AG04449 (cell line): ENCODE results near the gene ZNF74.
"Not testable (repeated sequence)": the region's sequence is repeated elsewhere in the genome, so short reads cannot be mapped to it uniquely, and the experiment has no call there.

ENCODE experiments used
- CTCF ChIA-PET: fragments of 350-600 bp; formaldehyde crosslinking; extraction: SDS; loops from one replicate; lab custom pipeline; 2021; ENCODE audit warnings: antibody characterized with exemption; lab: Yijun Ruan, JAX
- POLR2A ChIA-PET: fragments of 400-600, 350-600 bp; formaldehyde crosslinking; extraction: SDS; loops from one replicate; lab custom pipeline; 2020; ENCODE audit warnings: antibody characterized with exemption, inconsistent platforms; lab: Yijun Ruan, JAX
- DNase-seq: peaks from one replicate; pipeline ENCODE4 v3.0.0-alpha.2; 2010; ENCODE audit warnings: low read depth, low spot score
- H3K4me3 ChIP-seq: 2 replicates; pipeline ENCODE4 v1.5.1; 2011; ENCODE audit warnings: low read depth, mild to moderate bottlenecking, control low read depth, low read length
- CTCF ChIP-seq: IDR thresholded peaks from one replicate; pipeline ENCODE4 v1.5.1; 2011; ENCODE audit warnings: mild to moderate bottlenecking, moderate library complexity, low read length, control low read depth, inconsistent platforms; ENCODE audit not compliant: insufficient read depth; ENCODE audit errors: missing control alignments

Gene ZNF74

GRCh38 chr22:20446383-20446970 is 52.5 kb downstream of the ZNF74 start:
- no peak overlapping the region for H3K4me3 ChIP-seq
- CTCF ChIA-PET, result interaction anchor here (1.0 kb wide), 1 partner anchor 10 kb away, joined by 3 read pairs; no protein-coding TSS in a partner anchor
- TF ChIP-seq CTCF, result no peak
- POLR2A ChIA-PET, result no interaction called here
- no peak for DNase-seq

- no peak for TF ChIP-seq CTCF
- POLR2A ChIA-PET, result no interaction called here
- no peak for DNase-seq
- H3K4me3 ChIP-seq, result no peak overlapping the region
- CTCF ChIA-PET, result interaction anchor here (2.0 to 2.2 kb wide), 2 partner anchors 27 to 31 kb away, joined by 5 to 12 read pairs; no protein-coding TSS in a partner anchor
Measured at GRCh38 chr22:20448630-20449029, 54.7 kb downstream of the ZNF74 start.

- no peak overlapping the region for H3K4me3 ChIP-seq
- CTCF ChIA-PET, result interaction anchor here (0.7 to 2.2 kb wide), 4 partner anchors 28 to 114 kb away, joined by 3 to 5 read pairs (median 4); no protein-coding TSS in a partner anchor
- no peak for TF ChIP-seq CTCF
- POLR2A ChIA-PET, result no interaction called here
- no peak for DNase-seq
Measured at GRCh38 chr22:20449819-20450550, 56.0 kb downstream of the ZNF74 start.

GRCh38 chr22:20450551-20450906 is 56.6 kb downstream of the ZNF74 start:
- DNase-seq, result no peak
- TF ChIP-seq CTCF, result no peak
- ChIA-PET CTCF (interaction anchor here (2.2 kb wide), 1 partner anchor 29 kb away, joined by 5 read pairs; no protein-coding TSS in a partner anchor), POLR2A (no interaction called here)
- no peak overlapping the region for H3K4me3 ChIP-seq

- H3K4me3 ChIP-seq, POLR2A ChIA-PET, DNase-seq: not testable (repeated sequence)
- CTCF ChIA-PET, result interaction anchor here (0.6 kb wide), 1 partner anchor 33 kb away, joined by 3 read pairs; no protein-coding TSS in a partner anchor
Measured at GRCh38 chr22:20451129-20451778, 57.3 kb downstream of the ZNF74 start.

GRCh38 chr22:20451920-20452319 is 58.0 kb downstream of the ZNF74 start:
- no peak for TF ChIP-seq CTCF
- no peak overlapping the region for H3K4me3 ChIP-seq
- DNase-seq, result no peak
- ChIA-PET POLR2A (no interaction called here), CTCF (interaction anchor here (0.6 kb wide), 1 partner anchor 34 kb away, joined by 3 read pairs; no protein-coding TSS in a partner anchor)
